Embryonic facial prominence (tissue), 1 donor: Measurements from ENCODE around the gene ESPN.
"Not testable (repeated sequence)": the region's sequence is repeated elsewhere in the genome, so short reads cannot be mapped to it uniquely, and the experiment has no call there.

Source experiments
- DNase-seq: peaks from one replicate; pipeline ENCODE4 v3.0.0-alpha.2; 2016; ENCODE audit errors: extremely low spot score

The ESPN gene

GRCh38 chr1:6448749-6449631 is 24.4 kb downstream of the ESPN start:
- DNase-seq, result no peak

- no peak for DNase-seq
Observed at GRCh38 chr1:6450005-6450450, 25.5 kb downstream of the ESPN start.

- DNase-seq, result not testable (repeated sequence)
Observed at GRCh38 chr1:6450486-6450885, 25.9 kb downstream of the ESPN start.

- DNase-seq, result no peak
Observed at GRCh38 chr1:6450943-6451373, 26.4 kb downstream of the ESPN start.

GRCh38 chr1:6453895-6454855 is 29.6 kb downstream of the ESPN start:
- DNase-seq, result not testable (repeated sequence)

GRCh38 chr1:6454856-6455751 is 30.5 kb downstream of the ESPN start:
- DNase-seq, result no peak

- not testable (repeated sequence) for DNase-seq
Observed at GRCh38 chr1:6455752-6456520, 31.4 kb downstream of the ESPN start.

- DNase-seq, result no peak
Observed at GRCh38 chr1:6456800-6457466, 32.4 kb downstream of the ESPN start.

- DNase-seq, result no peak
Observed at GRCh38 chr1:6459850-6460265, 35.3 kb downstream of the ESPN start.

- no peak for DNase-seq
Observed at GRCh38 chr1:6460301-6461050, 35.9 kb downstream of the ESPN start.

- DNase-seq, result no peak
Observed at GRCh38 chr1:6461051-6461530, 36.5 kb downstream of the ESPN start.

GRCh38 chr1:6461538-6462411 is 37.2 kb downstream of the ESPN start:
- DNase-seq, result no peak

GRCh38 chr1:6462412-6463119 is 38.0 kb downstream of the ESPN start:
- no peak for DNase-seq

- DNase-seq, result no peak
Observed at GRCh38 chr1:6463120-6463412, 38.5 kb downstream of the ESPN start.

- no peak for DNase-seq
Observed at GRCh38 chr1:6464514-6464836, 39.9 kb downstream of the ESPN start.

- no peak for DNase-seq
Observed at GRCh38 chr1:6464915-6465314, 40.3 kb downstream of the ESPN start.

GRCh38 chr1:6465461-6466005 is 41.0 kb downstream of the ESPN start:
- no peak for DNase-seq

GRCh38 chr1:6466023-6466422 is 41.4 kb downstream of the ESPN start, which contains the start of gene TNFRSF25:
TSS of gene TNFRSF25 (minus strand) at chr1:6466173. CDS start at chr1:6466107, 66 bp downstream.
- DNase-seq, result no peak
